Measurements from ENCODE around the gene SMC6. TPM values are rescaled to one million over a fixed set of nuclear protein-coding genes. Genes with fewer than 3 reads are reported as not detected.

The SMC6 gene
- total RNA-seq, 1 donor from 2014 or later, result 21.4 TPM

DNA sequence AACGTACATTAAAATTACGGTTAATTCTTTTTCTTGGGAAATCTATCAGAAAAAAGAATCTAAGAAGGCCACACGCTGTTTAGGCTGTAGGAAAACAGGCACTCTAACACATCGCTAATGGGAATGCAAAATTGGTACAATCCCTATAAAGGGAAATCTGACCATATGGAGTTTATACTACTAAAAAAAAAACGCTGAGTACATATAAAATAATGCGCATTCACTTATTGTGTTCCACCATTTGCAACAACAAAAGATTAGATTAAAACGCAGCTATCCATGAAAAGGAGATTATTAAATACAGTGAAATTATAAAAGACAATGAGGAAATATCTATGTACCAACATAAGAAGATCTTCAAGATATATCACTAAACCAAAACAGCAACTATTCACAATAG, 62.8 kb downstream of the SMC6 start:
- TF ChIP-seq, protein P1, sequence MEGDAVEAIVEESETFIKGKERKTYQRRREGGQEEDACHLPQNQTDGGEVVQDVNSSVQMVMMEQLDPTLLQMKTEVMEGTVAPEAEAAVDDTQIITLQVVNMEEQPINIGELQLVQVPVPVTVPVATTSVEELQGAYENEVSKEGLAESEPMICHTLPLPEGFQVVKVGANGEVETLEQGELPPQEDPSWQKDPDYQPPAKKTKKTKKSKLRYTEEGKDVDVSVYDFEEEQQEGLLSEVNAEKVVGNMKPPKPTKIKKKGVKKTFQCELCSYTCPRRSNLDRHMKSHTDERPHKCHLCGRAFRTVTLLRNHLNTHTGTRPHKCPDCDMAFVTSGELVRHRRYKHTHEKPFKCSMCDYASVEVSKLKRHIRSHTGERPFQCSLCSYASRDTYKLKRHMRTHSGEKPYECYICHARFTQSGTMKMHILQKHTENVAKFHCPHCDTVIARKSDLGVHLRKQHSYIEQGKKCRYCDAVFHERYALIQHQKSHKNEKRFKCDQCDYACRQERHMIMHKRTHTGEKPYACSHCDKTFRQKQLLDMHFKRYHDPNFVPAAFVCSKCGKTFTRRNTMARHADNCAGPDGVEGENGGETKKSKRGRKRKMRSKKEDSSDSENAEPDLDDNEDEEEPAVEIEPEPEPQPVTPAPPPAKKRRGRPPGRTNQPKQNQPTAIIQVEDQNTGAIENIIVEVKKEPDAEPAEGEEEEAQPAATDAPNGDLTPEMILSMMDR (conservative IDR thresholded peaks at IDR 0.05; ENCODE audit: low read depth, low read length), result no peak
- H3K4me3 ChIP-seq (ENCODE audit: low read depth, low read length), result no peak overlapping the region
- DNase-seq (ENCODE audit: low read depth), result no peak

DNA sequence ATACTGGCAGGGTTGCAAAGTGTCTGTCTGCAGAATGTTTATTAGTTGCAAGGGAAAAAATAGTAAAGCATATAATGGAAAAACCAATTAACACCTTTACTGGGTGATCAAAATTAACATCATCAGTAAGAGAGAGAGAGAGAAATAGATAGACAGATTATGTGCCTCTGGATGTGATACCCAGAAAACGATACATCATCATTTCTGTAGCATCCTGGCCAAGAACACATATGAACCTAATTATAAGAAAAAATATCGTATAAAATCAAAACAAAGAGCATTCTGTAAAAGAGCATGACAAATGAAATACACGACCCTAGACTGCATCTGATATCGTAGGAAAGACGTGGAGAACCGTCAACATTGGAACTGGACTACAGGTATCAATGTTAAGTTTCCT, 64.6 kb downstream of the SMC6 start:
- no peak overlapping the region for H3K4me3 ChIP-seq (ENCODE audit: low read depth, low read length)
- no peak for DNase-seq (ENCODE audit: low read depth)
- TF ChIP-seq, protein P1 (conservative IDR thresholded peaks at IDR 0.05; ENCODE audit: low read depth, low read length), result no peak

DNA sequence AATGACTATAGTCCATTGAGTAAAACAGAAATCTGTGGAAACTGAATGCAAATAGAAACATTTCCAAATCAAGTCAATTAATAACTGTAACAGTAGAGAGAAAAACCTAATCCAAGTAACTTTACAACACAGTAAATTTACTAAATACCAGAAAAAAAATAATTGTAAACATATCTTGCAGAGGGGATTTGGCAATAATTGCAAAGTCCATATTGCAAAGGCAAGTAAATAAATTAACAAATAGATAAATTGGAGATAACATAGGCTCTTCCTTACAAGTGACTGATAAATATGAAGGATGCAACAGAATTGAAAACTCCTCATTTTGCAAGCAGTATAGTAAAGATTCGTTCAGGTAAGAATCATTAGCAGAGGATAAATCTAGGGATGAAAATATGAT, 65.0 kb downstream of the SMC6 start:
- DNase-seq (ENCODE audit: low read depth), result no peak
- H3K4me3 ChIP-seq (ENCODE audit: low read depth, low read length), result no peak overlapping the region
- TF ChIP-seq, protein P1 (conservative IDR thresholded peaks at IDR 0.05; ENCODE audit: low read depth, low read length), result no peak

DNA sequence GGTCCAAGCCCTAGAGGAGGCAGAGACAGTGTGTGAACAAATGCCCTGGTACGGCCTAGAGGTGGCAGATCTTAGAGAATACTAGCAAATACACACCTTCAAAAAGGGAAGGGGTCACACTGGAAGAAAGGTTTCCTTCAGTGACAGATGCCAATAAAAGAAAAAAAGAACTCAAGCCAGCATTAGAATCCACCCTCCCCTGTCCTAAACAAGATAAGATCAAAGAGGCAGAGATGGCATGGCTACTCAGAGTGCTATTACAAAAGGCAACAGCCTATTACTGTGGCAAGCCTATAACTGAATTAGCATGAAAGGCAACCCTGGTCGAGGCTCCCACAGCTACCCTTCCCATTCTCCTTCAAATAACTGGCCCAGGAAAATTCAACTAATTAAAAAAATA, 69.6 kb downstream of the SMC6 start:
- DNase-seq (ENCODE audit: low read depth), result no peak
- H3K4me3 ChIP-seq (ENCODE audit: low read depth, low read length), result no peak overlapping the region
- TF ChIP-seq, protein P1 (conservative IDR thresholded peaks at IDR 0.05; ENCODE audit: low read depth, low read length), result no peak

DNA sequence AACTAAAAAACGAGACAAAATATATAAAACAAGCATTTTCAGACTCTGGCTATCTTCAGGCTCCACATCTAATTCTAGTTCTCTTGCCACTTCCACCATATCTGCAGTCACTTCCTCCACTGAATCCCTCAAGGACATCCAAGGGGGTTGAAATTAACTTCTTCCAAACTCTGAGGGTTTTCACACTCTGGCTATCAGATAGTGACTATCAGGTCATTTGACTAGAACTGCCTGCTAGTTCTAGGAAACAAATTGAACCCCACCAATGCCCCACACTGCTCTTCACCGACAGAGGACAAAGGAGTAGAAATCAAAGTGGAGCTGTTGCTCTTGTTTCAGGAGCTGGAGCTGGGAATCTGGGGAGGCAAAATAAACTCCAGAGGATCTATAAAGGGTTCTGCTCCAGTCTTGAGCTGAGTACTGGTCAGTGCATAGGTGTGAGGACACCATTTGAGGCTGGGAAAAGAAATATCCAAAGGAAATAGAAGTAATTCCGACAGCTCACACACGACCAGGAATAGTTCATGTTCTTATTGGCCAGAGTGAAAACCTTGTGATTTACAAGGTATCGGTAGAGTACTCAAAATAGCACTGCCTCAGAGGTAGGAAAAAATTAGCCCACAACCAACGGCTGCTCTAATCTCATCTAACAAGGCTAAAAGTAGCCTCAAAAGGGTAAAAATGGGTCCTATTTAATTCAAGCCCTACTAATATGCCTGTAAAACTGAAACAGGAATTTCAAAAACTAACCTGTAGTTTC, 71.3 kb downstream of the SMC6 start:
- DNase-seq (ENCODE audit: low read depth), result no peak
- no peak overlapping the region for H3K4me3 ChIP-seq (ENCODE audit: low read depth, low read length)
- TF ChIP-seq, protein P1 (conservative IDR thresholded peaks at IDR 0.05; ENCODE audit: low read depth, low read length), result no peak

DNA sequence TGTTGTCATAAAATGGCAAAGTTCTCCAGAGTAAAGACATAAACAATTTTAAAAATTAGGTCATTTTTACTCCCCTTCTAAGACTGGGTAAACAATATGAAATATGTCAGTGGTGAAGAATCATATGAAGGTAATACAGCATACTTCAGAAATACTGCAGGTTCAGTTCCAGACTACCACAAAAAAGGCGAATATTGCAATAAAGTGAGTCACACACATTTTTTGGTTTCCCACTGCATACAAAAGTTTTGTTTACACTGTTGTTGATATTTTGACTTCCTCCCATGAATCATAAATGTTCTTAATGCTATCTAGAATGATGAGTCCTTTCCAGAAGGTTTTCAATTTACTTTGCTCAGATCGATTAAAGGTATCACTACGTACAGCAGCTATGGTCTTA, 73.5 kb downstream of the SMC6 start:
- TF ChIP-seq, protein P1 (conservative IDR thresholded peaks at IDR 0.05; ENCODE audit: low read depth, low read length), result no peak
- no peak for DNase-seq (ENCODE audit: low read depth)
- no peak overlapping the region for H3K4me3 ChIP-seq (ENCODE audit: low read depth, low read length)

DNA sequence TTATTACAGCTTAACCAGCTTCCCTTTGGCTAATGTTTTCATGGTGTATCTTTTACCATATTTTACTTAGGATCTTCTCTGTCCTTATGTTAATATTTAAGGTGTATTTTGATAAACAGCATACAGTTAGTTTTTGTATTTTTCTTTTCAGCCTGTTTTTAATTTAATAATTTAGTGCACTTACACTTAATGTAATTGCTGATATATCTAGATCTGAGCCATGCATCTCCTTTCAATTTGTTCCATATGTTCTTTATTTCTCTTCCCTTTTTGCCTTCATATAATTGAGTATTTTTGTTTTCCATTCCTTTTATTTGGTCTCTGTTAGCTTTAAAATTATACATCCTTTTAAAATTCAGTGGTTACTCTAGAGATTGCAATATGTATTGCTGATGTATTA, 78.8 kb downstream of the SMC6 start:
- TF ChIP-seq, protein P1 (conservative IDR thresholded peaks at IDR 0.05; ENCODE audit: low read depth, low read length), result no peak
- DNase-seq (ENCODE audit: low read depth), result no peak
- H3K4me3 ChIP-seq (ENCODE audit: low read depth, low read length), result no peak overlapping the region
